Stimulated activated effector memory CD8-positive, alpha-beta T cell treated with anti-CD3 and anti-CD28 coated beads, Interleukin-12 subunit alpha, Interleukin-12 subunit beta, amount 100 ng/mL, for 72 hours (primary cell): ENCODE measurements around the gene RGL2.
"Not testable (repeated sequence)": the region's sequence is repeated elsewhere in the genome, so short reads cannot be mapped to it uniquely, and the experiment has no call there.

Experiments
- ATAC-seq: fragments of 150-1000 bp; cut with Tn5 transposase; 2 replicates; pipeline ENCODE4 v1.10.0; 2021
- DNase-seq, 2 donors: peaks; one replicate each; pipeline ENCODE4 v3.0.0; 2021 to 2022; ENCODE audit warnings: low spot score in 2 of 2
- H3K27ac Mint-ChIP-seq: one replicate; pipeline ENCODE4 v1.8.0; 2022; ENCODE audit warnings: mild to moderate bottlenecking, mixed read lengths
- H3K36me3 Mint-ChIP-seq: one replicate; pipeline ENCODE4 v1.8.0; 2022; ENCODE audit warnings: mild to moderate bottlenecking, mixed read lengths
- H3K4me1 Mint-ChIP-seq: one replicate; pipeline ENCODE4 v1.8.0; 2022; ENCODE audit warnings: mixed read lengths
- H3K4me3 Mint-ChIP-seq: one replicate; pipeline ENCODE4 v1.8.0; 2022; ENCODE audit warnings: mild to moderate bottlenecking, mixed read lengths
- H3K9me3 Mint-ChIP-seq: one replicate; pipeline ENCODE4 v1.8.0; 2022; ENCODE audit warnings: mixed read lengths

Gene RGL2

GRCh38 chr6:33298773-33299236 is at the start of gene RGL2:
TSS of gene RGL2 (minus strand) at chr6:33298942. CDS start at chr6:33298610, 332 bp downstream.
- peaks cover 88% of the 10 kb centered on the region for H3K36me3 Mint-ChIP-seq
- peak within 1 kb of the TSS; percentile 100 for H3K27ac Mint-ChIP-seq
- peaks cover 52% of the 10 kb centered on the region for H3K4me1 Mint-ChIP-seq
- peak; percentile 36 for ATAC-seq
- H3K4me3 Mint-ChIP-seq = peak within 1 kb of the TSS; percentile 100
- H3K9me3 Mint-ChIP-seq = no peaks in the 10 kb centered on the region
- DNase-seq = peak in 1 of 2 donors; percentile 36

DNA sequence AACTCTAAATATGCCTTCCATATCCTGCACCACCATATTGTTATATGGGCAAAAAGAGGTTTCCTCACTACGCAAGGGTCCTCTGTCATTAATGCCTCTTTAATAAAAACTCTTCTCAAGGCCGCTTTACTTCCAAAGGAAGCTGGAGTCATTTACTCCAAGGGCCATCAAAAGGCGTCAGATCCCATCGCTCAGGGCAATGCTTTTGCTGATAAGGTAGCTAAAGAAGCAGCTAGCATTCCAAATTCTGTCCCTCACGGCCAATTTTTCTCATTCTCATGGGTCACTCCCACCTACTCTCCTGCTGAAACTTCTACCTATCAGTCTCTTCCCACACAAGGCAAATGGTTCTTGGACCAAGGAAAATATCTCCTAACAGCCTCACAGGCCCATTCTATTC is 49.1 kb upstream of the RGL2 start:
- H3K4me3 Mint-ChIP-seq = no peak overlapping the region
- H3K27ac Mint-ChIP-seq = peak overlapping the region; percentile 4
- no peak for ATAC-seq

DNA sequence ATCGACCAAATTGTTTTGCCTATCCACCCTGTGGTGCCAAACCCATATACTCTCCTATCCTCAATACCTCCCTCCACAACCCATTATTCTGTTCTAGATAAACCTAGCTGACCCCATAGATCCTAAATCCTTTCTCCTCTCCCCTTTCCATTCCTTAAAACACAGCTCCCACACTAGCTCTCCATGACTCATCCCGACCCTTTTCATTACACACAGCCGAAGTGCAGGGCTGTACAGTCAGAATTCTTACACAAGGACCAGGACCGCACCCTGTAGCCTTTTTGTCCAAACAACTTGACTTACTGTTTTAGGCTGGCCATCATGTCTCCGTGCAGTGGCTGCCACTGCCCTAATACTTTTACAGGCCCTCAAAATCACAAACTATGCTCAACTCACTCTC is 48.2 kb upstream of the RGL2 start:
- DNase-seq, H3K4me3 Mint-ChIP-seq, H3K36me3 Mint-ChIP-seq, ATAC-seq, H3K9me3 Mint-ChIP-seq, H3K27ac Mint-ChIP-seq: not testable (repeated sequence)
- H3K4me1 Mint-ChIP-seq = peaks cover 21% of the 10 kb centered on the region

More for the DNA sequence above, 49.1 kb upstream of the RGL2 start:
- no peaks in the 10 kb centered on the region for H3K36me3 Mint-ChIP-seq
- peaks cover 21% of the 10 kb centered on the region for H3K4me1 Mint-ChIP-seq
- no peaks in the 10 kb centered on the region for H3K9me3 Mint-ChIP-seq
- DNase-seq = no peak

- H3K4me1 Mint-ChIP-seq = peaks cover 21% of the 10 kb centered on the region
- H3K36me3 Mint-ChIP-seq = no peaks in the 10 kb centered on the region
- ATAC-seq (peak; percentile 69), DNase-seq (peak; percentile 26 to 75)
- peak overlapping the region; percentile 58 for H3K27ac Mint-ChIP-seq
- H3K9me3 Mint-ChIP-seq = no peaks in the 10 kb centered on the region
- peak overlapping the region; percentile 64 for H3K4me3 Mint-ChIP-seq
These were observed 46.3 kb upstream of the RGL2 start for GRCh38 chr6:33344701-33345697.

DNA sequence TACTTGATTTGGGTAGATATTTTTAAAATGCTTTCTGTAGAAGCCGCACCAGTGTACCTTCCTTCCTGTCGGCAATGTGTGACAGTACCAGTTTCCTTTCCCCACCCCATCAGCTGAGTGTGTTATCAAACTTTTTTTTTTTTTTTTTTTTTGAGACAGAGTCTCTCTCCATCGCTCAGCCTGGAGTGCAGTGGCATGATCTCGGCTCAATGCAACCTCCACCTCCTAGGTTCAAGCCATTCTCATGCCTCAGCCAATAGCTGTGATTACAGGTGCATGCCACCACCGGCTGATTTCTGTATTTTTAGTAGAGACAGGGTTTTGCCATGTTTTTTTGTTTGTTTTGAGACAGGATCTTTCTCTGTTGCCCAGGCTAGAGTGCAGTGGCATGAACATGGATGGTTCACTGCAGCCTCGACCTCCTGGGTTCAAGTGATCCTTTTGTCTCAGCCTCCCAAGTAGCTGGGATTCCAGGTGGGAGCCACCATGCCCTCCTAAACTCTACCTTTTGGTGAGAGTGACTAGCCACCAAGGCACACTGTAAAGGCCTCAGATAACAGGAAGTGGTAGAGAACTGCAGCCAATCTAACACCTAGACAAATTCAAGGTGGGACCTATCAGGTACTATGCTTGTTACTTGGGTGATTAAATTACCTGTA is 45.3 kb upstream of the RGL2 start:
- no peaks in the 10 kb centered on the region for H3K36me3 Mint-ChIP-seq
- peak overlapping the region; percentile 41 for H3K27ac Mint-ChIP-seq
- peaks cover 21% of the 10 kb centered on the region for H3K4me1 Mint-ChIP-seq
- ATAC-seq (peak; percentile 83), DNase-seq (no peak)
- H3K9me3 Mint-ChIP-seq = no peaks in the 10 kb centered on the region
- peak overlapping the region; percentile 64 for H3K4me3 Mint-ChIP-seq

DNA sequence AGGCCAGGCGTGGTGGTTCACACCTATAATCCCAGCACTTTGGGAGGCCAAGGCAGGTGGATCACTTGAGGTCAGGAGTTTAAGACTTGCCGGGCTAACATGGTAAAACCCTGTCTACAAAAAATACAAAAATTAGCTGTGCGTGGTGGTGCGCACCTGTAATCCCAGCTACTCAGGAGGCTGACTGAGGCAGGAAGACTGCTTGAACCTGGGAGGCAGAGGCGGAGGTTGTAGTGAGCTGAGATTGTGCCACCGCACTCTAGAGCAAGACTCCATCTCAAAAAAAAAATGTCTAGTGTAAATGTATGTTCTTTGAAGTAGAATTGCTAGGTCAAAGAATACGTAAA is 44.8 kb upstream of the RGL2 start:
- not testable (repeated sequence) for DNase-seq, H3K9me3 Mint-ChIP-seq, H3K36me3 Mint-ChIP-seq
- peak overlapping the region; percentile 64 for H3K4me3 Mint-ChIP-seq
- peak overlapping the region; percentile 41 for H3K27ac Mint-ChIP-seq
- ATAC-seq = peak; percentile 35
- peaks cover 21% of the 10 kb centered on the region for H3K4me1 Mint-ChIP-seq

- ATAC-seq (no peak), DNase-seq (no peak)
- H3K36me3 Mint-ChIP-seq = peaks cover 5% of the 10 kb centered on the region
- no peaks in the 10 kb centered on the region for H3K9me3 Mint-ChIP-seq
- H3K4me1 Mint-ChIP-seq = peaks cover 8% of the 10 kb centered on the region
- no peak overlapping the region for H3K4me3 Mint-ChIP-seq
- peak overlapping the region; percentile 48 for H3K27ac Mint-ChIP-seq
These were observed 40.5 kb upstream of the RGL2 start for GRCh38 chr6:33339193-33339592.

DNA sequence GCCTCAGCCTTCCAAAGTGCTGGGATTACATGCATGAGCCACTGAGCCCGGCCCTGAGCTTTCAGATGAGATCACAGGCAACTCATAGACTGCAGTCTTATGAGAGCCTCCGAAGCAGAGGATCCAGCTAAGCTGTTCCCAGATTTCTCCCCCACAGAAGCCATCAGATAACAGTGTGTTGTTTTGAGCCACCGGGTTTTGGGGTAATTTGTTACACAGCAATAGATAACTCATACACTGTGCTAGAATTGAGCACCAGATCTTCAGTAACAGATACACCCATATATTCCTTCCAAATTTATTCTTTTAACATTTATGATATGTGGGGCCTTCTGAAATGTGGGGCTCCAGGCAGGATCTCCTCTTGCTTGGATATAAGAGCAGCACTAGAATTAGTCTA is 37.8 kb upstream of the RGL2 start:
- no peak for DNase-seq
- peaks cover 5% of the 10 kb centered on the region for H3K36me3 Mint-ChIP-seq
- H3K4me3 Mint-ChIP-seq = no peak overlapping the region

GRCh38 chr6:33335916-33336315 is 37.2 kb upstream of the RGL2 start:
- no peak for DNase-seq
- H3K4me1 Mint-ChIP-seq = peaks cover 6% of the 10 kb centered on the region
- no peak overlapping the region for H3K4me3 Mint-ChIP-seq
- peaks cover 5% of the 10 kb centered on the region for H3K36me3 Mint-ChIP-seq
- H3K27ac Mint-ChIP-seq = no peak overlapping the region
- ATAC-seq = no peak
- H3K9me3 Mint-ChIP-seq = no peaks in the 10 kb centered on the region

More for the DNA sequence above, 37.8 kb upstream of the RGL2 start:
- Mint-ChIP-seq H3K27ac (no peak overlapping the region), H3K9me3 (no peaks in the 10 kb centered on the region), H3K4me1 (peaks cover 6% of the 10 kb centered on the region)
- no peak for ATAC-seq

DNA sequence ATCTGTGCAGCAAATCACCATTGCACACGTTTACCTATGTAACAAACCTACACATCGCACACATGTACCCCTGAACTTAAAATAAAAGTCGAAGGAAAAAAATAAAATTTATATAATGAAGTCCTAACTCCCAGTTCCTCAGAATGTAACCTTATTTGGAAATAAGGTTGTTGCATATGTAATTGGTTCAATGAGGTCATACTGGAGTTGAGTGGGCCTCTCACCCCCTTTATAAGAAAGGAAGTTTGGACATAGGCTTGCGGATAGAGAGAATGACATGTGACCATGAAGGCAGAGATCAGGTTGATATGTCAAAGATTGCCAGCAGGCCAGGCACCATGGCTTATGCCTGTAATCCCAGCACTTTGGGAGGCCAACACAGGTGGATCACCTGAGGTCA is 34.9 kb upstream of the RGL2 start:
- peaks cover 6% of the 10 kb centered on the region for H3K4me1 Mint-ChIP-seq
- H3K4me3 Mint-ChIP-seq = no peak overlapping the region
- peaks cover 5% of the 10 kb centered on the region for H3K36me3 Mint-ChIP-seq
- ATAC-seq = no peak
- no peak for DNase-seq
- H3K27ac Mint-ChIP-seq = no peak overlapping the region
- no peaks in the 10 kb centered on the region for H3K9me3 Mint-ChIP-seq

- no peak for ATAC-seq
- H3K27ac Mint-ChIP-seq = no peak overlapping the region
- DNase-seq = no peak
- H3K4me1 Mint-ChIP-seq = peaks cover 6% of the 10 kb centered on the region
- no peaks in the 10 kb centered on the region for H3K9me3 Mint-ChIP-seq
- peaks cover 5% of the 10 kb centered on the region for H3K36me3 Mint-ChIP-seq
- no peak overlapping the region for H3K4me3 Mint-ChIP-seq
These were observed 32.0 kb upstream of the RGL2 start for GRCh38 chr6:33330736-33331135.

DNA sequence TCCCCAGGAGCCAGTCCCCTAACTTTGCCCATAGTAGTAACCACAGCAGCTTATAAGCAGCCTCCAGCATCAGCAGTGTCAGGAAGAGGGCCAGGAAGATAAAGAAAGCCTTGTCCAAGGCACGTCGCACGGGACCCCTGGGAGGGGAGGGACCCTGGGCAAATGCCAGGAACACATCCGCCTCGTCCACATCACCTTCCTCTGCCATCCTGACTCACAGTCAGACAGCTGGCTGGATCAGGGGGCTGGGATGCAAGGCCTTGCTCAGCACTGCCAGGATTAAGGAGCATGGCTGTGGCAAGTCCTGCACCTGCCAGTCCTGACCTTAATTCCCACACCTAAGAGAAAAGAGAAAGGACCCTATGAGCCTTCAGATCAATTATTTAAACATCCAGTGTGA is 30.3 kb upstream of the RGL2 start:
- Mint-ChIP-seq H3K27ac (no peak overlapping the region), H3K36me3 (no peaks in the 10 kb centered on the region), H3K4me3 (no peak overlapping the region), H3K9me3 (no peaks in the 10 kb centered on the region), H3K4me1 (peaks cover 6% of the 10 kb centered on the region)
- ATAC-seq (no peak), DNase-seq (no peak)

- Mint-ChIP-seq H3K9me3 (no peaks in the 10 kb centered on the region), H3K27ac (peak overlapping the region; percentile 100), H3K36me3 (peaks cover 48% of the 10 kb centered on the region), H3K4me3 (peak overlapping the region; percentile 100), H3K4me1 (peaks cover 49% of the 10 kb centered on the region)
- ATAC-seq = no peak
- DNase-seq = no peak
These were observed 25.4 kb upstream of the RGL2 start for GRCh38 chr6:33324125-33324524.

- H3K4me1 Mint-ChIP-seq = peaks cover 54% of the 10 kb centered on the region
- H3K27ac Mint-ChIP-seq = peak overlapping the region; percentile 100
- no peaks in the 10 kb centered on the region for H3K9me3 Mint-ChIP-seq
- peak overlapping the region; percentile 100 for H3K4me3 Mint-ChIP-seq
- ATAC-seq (no peak), DNase-seq (no peak)
- H3K36me3 Mint-ChIP-seq = peaks cover 53% of the 10 kb centered on the region
These were observed 24.8 kb upstream of the RGL2 start for GRCh38 chr6:33323623-33323948.

DNA sequence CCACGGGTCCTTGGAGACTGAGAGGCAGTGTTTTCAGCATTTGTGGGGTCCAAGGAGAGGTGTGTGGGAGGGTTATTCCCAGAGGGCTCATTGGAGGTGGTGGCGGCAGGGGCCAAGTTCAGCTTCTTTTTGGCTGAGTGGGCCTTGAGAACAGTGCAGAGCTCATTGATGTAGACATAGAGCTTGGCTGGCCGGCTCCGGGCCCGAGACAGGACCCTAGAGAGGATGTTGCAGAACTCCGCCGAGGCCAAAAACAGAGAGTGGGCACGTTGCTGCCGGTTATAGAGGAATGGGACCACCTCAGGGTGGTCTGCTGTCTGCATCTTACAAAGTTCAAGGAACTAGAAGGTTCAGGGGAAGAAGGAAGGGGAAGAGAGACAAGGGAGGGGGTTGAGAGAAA is 22.5 kb upstream of the RGL2 start:
- H3K27ac Mint-ChIP-seq = peak overlapping the region; percentile 100
- H3K9me3 Mint-ChIP-seq = no peaks in the 10 kb centered on the region
- DNase-seq = no peak
- peak overlapping the region; percentile 100 for H3K4me3 Mint-ChIP-seq
- H3K4me1 Mint-ChIP-seq = peaks cover 73% of the 10 kb centered on the region
- no peak for ATAC-seq
- H3K36me3 Mint-ChIP-seq = peaks cover 65% of the 10 kb centered on the region
